Activated naive CD4-positive, alpha-beta T cell treated with anti-CD3 and anti-CD28 coated beads for 36 hours (primary cell): ENCODE data around the gene KRT12. TPM values are rescaled to one million over a fixed set of nuclear protein-coding genes. Genes with fewer than 3 reads are reported as not detected.
A peak's percentile ranks its signal among the peaks of the same experiment; 100 is the strongest.
"Not testable (repeated sequence)": the region's sequence is repeated elsewhere in the genome, so short reads cannot be mapped to it uniquely, and the experiment has no call there.

Source experiments
- CTCF ChIA-PET: fragments of 350-600 bp; sonication (Branson Sonifier 250); formaldehyde crosslinking; loops from one replicate; lab custom pipeline; 2021; ENCODE audit warnings: antibody characterized with exemption; lab: Charles Lee
- DNase-seq: peaks from one replicate; pipeline ENCODE4 v3.0.0-alpha.2; 2020
- H3K27ac Mint-ChIP-seq: one replicate; pipeline ENCODE4 v1.8.0; 2021; ENCODE audit warnings: mild to moderate bottlenecking, mixed read lengths
- H3K27me3 Mint-ChIP-seq: one replicate; pipeline ENCODE4 v1.8.0; 2021; ENCODE audit warnings: low read depth, mixed read lengths
- H3K36me3 Mint-ChIP-seq: one replicate; pipeline ENCODE4 v1.8.0; 2021; ENCODE audit warnings: low read depth, mixed read lengths
- H3K4me1 Mint-ChIP-seq: one replicate; pipeline ENCODE4 v1.8.0; 2021; ENCODE audit warnings: low read depth, mixed read lengths
- H3K4me3 Mint-ChIP-seq: one replicate; pipeline ENCODE4 v1.8.0; 2021; ENCODE audit warnings: mild to moderate bottlenecking, moderate library complexity, mixed read lengths
- H3K9me3 Mint-ChIP-seq: one replicate; pipeline ENCODE4 v1.8.0; 2021; ENCODE audit warnings: mixed read lengths
- intact Hi-C: fragments of 100-400 bp; cut with micrococcal nuclease; formaldehyde crosslinking; loops from one replicate; pipeline ENCODE4 v1.15.1; 2023
- total RNA-seq, 2 experiments: library from RNA; stranded (reverse); gene quantifications; one replicate each; pipeline ENCODE4 v1.2.3, GENCODE V29; 2021

The KRT12 gene
- total RNA-seq, 2 experiments from 2014 or later: not detected

- peaks cover 19% of the 10 kb centered on the region for H3K36me3 Mint-ChIP-seq
- H3K4me1 Mint-ChIP-seq: peaks cover 14% of the 10 kb centered on the region
- peak overlapping the region; percentile 91 for H3K27ac Mint-ChIP-seq
- H3K27me3 Mint-ChIP-seq: peaks cover 4% of the 10 kb centered on the region
- H3K9me3 Mint-ChIP-seq: no peaks in the 10 kb centered on the region
- DNase-seq: peak; percentile 87
- intact Hi-C loops: loop anchor here (2.0 kb wide), 1 partner anchor 198 kb away; no protein-coding TSS in a partner anchor
- CTCF ChIA-PET: interaction anchor here (0.6 to 1.6 kb wide), 6 partner anchors 15 to 877 kb away, joined by 3 to 7 read pairs (median 4); no protein-coding TSS in a partner anchor
- peak overlapping the region; percentile 91 for H3K4me3 Mint-ChIP-seq
These were observed 48.1 kb downstream of the KRT12 start for GRCh38 chr17:40818733-40819527.

DNA sequence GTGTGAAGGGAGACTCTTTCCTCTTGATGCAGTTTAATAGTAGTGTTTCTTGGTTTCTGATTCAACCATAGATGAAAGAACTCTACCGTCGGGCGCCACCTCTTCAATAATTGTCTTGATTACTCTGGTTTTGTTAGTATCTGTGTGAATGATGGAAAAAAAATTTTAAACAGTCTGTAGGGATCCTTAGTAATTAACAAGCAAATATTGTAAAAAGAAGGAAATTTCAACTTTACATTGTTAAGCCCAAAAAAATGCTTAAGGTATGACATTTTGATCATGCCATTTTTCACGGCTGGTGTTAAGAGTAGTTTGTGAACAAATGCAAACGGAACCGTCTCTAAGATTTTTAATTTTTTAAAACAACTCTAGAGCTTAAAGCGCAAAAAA is 48.7 kb downstream of the KRT12 start:
- H3K27ac Mint-ChIP-seq: peak overlapping the region; percentile 91
- H3K36me3 Mint-ChIP-seq: peaks cover 19% of the 10 kb centered on the region
- DNase-seq: no peak
- H3K4me3 Mint-ChIP-seq: peak overlapping the region; percentile 91
- peaks cover 7% of the 10 kb centered on the region for H3K27me3 Mint-ChIP-seq
- peaks cover 14% of the 10 kb centered on the region for H3K4me1 Mint-ChIP-seq
- CTCF ChIA-PET: interaction anchor here (0.8 to 1.6 kb wide), 5 partner anchors 15 to 878 kb away, joined by 4 to 7 read pairs (median 5); no protein-coding TSS in a partner anchor
- intact Hi-C loops: loop anchor here (2.0 kb wide), 1 partner anchor 198 kb away; no protein-coding TSS in a partner anchor
- no peaks in the 10 kb centered on the region for H3K9me3 Mint-ChIP-seq

DNA sequence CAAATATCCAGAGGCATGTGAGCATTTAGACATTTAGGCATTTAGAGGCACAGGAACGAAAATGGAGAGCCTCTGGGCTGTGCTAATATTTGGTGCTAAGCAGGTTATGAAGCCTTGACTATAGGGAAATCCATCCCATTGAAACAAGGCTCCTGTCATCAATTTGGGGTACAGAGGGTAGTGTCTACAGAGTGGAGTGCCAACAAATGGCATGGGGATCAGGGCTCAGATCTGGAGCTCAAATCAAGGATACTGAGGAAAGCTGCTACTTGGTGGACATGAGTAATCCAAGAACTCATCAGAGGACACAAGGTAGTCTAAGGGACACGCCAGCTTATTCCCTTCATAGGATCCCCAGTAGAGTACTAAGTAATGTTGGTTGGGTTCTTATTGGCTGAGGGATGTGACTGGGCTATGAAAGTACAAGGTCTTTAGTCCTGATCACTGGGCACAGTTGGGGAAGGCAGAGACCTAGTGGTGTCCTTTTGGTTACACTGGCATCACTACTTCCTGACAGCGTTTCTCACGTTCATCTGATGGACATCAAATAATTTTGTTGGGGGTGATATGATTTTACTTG is 49.8 kb downstream of the KRT12 start:
- no peaks in the 10 kb centered on the region for H3K9me3 Mint-ChIP-seq
- peaks cover 14% of the 10 kb centered on the region for H3K4me1 Mint-ChIP-seq
- peaks cover 15% of the 10 kb centered on the region for H3K36me3 Mint-ChIP-seq
- DNase-seq: no peak
- H3K27me3 Mint-ChIP-seq: peaks cover 15% of the 10 kb centered on the region
- intact Hi-C loops: no loop called here
- H3K27ac Mint-ChIP-seq: no peak overlapping the region
- CTCF ChIA-PET: no interaction called here
- peak overlapping the region; percentile 56 for H3K4me3 Mint-ChIP-seq

- no peak for DNase-seq
- CTCF ChIA-PET: no interaction called here
- Mint-ChIP-seq H3K27ac (no peak overlapping the region), H3K27me3 (peaks cover 18% of the 10 kb centered on the region), H3K4me1 (peaks cover 14% of the 10 kb centered on the region), H3K4me3 (no peak overlapping the region), H3K36me3 (peaks cover 13% of the 10 kb centered on the region), H3K9me3 (no peaks in the 10 kb centered on the region)
- intact Hi-C loops: no loop called here
These were observed 50.5 kb downstream of the KRT12 start for GRCh38 chr17:40816569-40816968.

DNA sequence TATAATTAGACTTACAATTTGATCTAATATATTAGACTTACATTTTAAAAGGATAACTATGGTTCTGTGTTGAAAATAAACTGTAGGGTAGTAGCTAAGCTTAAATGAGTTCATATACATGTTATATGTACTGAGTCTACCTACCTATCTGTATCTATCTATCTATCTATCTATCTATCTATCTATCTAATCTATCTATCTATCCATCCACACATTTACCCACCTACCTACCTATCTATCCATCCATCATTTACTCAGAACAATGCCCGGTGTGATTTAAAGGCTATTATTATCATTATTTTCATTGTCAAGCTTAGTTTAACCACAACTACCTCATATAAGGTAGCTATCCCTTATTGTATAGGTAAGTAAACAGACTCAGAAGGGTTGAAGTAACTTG is 51.6 kb downstream of the KRT12 start:
- Mint-ChIP-seq H3K4me3 (no peak overlapping the region), H3K9me3 (no peaks in the 10 kb centered on the region)

DNA sequence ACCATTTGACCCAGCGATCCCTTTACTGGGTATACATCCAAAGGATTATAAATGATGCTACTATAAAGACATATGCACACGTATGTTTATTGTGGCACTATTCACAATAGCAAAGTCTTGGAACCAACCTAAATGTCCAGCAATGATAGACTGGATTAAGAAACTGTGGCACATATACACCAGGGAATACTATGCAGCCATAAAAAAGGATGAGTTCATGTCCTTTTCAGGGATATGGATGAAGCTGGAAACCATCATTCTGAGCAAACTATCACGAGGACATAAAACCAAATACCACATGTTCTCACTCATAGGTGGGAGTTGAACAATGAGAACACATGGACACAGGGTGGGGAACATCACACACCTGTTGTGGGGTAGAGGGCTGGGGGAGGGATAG is 52.4 kb downstream of the KRT12 start:
- H3K27ac Mint-ChIP-seq, CTCF ChIA-PET, H3K4me3 Mint-ChIP-seq, intact Hi-C loops, DNase-seq, H3K9me3 Mint-ChIP-seq, H3K4me1 Mint-ChIP-seq: not testable (repeated sequence)
- H3K36me3 Mint-ChIP-seq: peaks cover 13% of the 10 kb centered on the region
- peaks cover 32% of the 10 kb centered on the region for H3K27me3 Mint-ChIP-seq

More for the DNA sequence above, 51.6 kb downstream of the KRT12 start:
- Mint-ChIP-seq H3K4me1 (peaks cover 13% of the 10 kb centered on the region), H3K27ac (no peak overlapping the region), H3K36me3 (peaks cover 13% of the 10 kb centered on the region), H3K27me3 (peaks cover 27% of the 10 kb centered on the region)
- intact Hi-C loops: no loop called here
- CTCF ChIA-PET: interaction anchor here (1.0 kb wide), 1 partner anchor 848 kb away, joined by 3 read pairs; no protein-coding TSS in a partner anchor
- DNase-seq: no peak

DNA sequence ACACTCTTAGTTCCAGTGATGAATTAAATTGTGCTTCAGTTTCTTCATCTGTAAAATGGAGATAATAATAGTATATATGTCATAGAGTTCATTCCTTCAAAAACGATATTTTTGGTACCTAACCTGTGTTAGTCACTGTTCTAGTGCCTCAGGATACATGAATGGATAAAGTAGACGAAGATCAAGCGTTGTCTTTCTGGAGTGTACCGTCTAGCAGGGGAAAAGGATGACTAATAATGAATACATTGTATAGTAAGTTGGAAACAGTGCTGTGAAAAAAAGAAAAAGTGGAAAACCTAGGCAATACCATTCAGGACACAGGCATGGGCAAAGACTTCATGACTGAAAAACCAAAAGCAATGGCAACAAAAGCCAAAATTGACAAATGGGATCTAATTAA is 53.2 kb downstream of the KRT12 start:
- peaks cover 5% of the 10 kb centered on the region for H3K4me1 Mint-ChIP-seq
- H3K4me3 Mint-ChIP-seq: no peak overlapping the region
- H3K36me3 Mint-ChIP-seq: peaks cover 13% of the 10 kb centered on the region
- intact Hi-C loops: no loop called here
- CTCF ChIA-PET: no interaction called here
- H3K27ac Mint-ChIP-seq: no peak overlapping the region
- no peaks in the 10 kb centered on the region for H3K9me3 Mint-ChIP-seq
- DNase-seq: no peak
- peaks cover 37% of the 10 kb centered on the region for H3K27me3 Mint-ChIP-seq

DNA sequence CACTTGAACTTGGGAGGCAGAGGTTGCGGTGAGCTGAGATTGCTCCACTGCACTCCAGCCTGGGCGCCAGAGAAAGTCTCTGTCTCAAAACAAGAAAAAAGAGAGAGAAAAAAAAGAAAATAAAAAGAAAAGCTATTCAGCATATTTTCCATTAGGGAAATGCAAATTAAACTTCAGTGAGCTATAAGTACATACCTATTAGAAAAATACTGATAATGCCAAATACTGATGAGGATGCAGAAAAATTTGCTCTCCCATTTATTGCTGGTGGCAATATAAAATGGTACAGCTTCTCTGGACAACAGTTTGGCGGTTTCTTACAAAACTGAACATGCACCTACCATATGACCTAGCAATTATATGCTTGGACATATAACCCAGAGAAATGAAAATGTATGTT is 54.4 kb downstream of the KRT12 start:
- intact Hi-C loops: no loop called here
- CTCF ChIA-PET: interaction anchor here (0.7 kb wide), 1 partner anchor 18 kb away, joined by 3 read pairs; no protein-coding TSS in a partner anchor
- no peak for DNase-seq
- Mint-ChIP-seq H3K36me3 (peaks cover 8% of the 10 kb centered on the region), H3K4me3 (no peak overlapping the region), H3K9me3 (no peaks in the 10 kb centered on the region), H3K27ac (no peak overlapping the region), H3K27me3 (peaks cover 41% of the 10 kb centered on the region), H3K4me1 (peaks cover 3% of the 10 kb centered on the region)

Other genes starting within 250 kb of the KRT12 start
- 100 to 1,000 TPM; 102 to 112 TPM for gene SMARCE1, start 219.4 kb downstream of the KRT12 start, total RNA-seq
- not detected for gene KRT222, start 202.0 kb downstream of the KRT12 start, total RNA-seq
- gene KRT24, start 163.5 kb downstream of the KRT12 start, total RNA-seq: not detected
- gene KRT25, start 111.9 kb downstream of the KRT12 start, total RNA-seq: not detected
- gene KRT26, start 95.0 kb downstream of the KRT12 start, total RNA-seq: not detected
- not detected for gene KRT27, start 84.7 kb downstream of the KRT12 start, total RNA-seq
- gene KRT28, start 67.3 kb downstream of the KRT12 start, total RNA-seq: not detected
- 10 to 100 TPM; 32.5 to 34.7 TPM for gene KRT10, start 44.6 kb downstream of the KRT12 start, total RNA-seq
- gene KRT20, start 18.0 kb upstream of the KRT12 start, total RNA-seq: not detected
- not detected for gene KRT23, start 70.4 kb upstream of the KRT12 start, total RNA-seq
- gene KRT39, start 99.7 kb upstream of the KRT12 start, total RNA-seq: not detected
- not detected for gene KRT40, start 117.1 kb upstream of the KRT12 start, total RNA-seq
- gene KRTAP3-3, start 126.9 kb upstream of the KRT12 start, total RNA-seq: not detected
- gene KRTAP3-2, start 132.7 kb upstream of the KRT12 start, total RNA-seq: not detected
- gene KRTAP3-1, start 141.9 kb upstream of the KRT12 start, total RNA-seq: not detected
- not detected for gene KRTAP1-5, start 160.0 kb upstream of the KRT12 start, total RNA-seq
- gene KRTAP1-4, start 163.0 kb upstream of the KRT12 start, total RNA-seq: not detected
- gene KRTAP1-3, start 167.7 kb upstream of the KRT12 start, total RNA-seq: not detected
- gene KRTAP1-1, start 174.2 kb upstream of the KRT12 start, total RNA-seq: not detected
- gene KRTAP2-1, start 180.1 kb upstream of the KRT12 start, total RNA-seq: not detected
- gene KRTAP2-2, start 188.0 kb upstream of the KRT12 start, total RNA-seq: not detected
- not detected for gene KRTAP2-3, start 192.9 kb upstream of the KRT12 start, total RNA-seq
- gene KRTAP2-4, start 198.7 kb upstream of the KRT12 start, total RNA-seq: not detected
- not detected for gene KRTAP4-7, start 216.9 kb upstream of the KRT12 start, total RNA-seq
- gene KRTAP4-8, start 230.9 kb upstream of the KRT12 start, total RNA-seq: not detected
- not detected for gene KRTAP4-16, start 235.0 kb upstream of the KRT12 start, total RNA-seq
- gene KRTAP4-9, start 238.2 kb upstream of the KRT12 start, total RNA-seq: not detected